Activated CD8-positive, alpha-beta memory T cell treated with anti-CD3 and anti-CD28 coated beads for 4 hours (primary cell): ENCODE results near the gene ZNF888.
A peak's percentile ranks its signal among the peaks of the same experiment; 100 is the strongest.
"Not testable (repeated sequence)": the region's sequence is repeated elsewhere in the genome, so short reads cannot be mapped to it uniquely, and the experiment has no call there.

Experiments used
- DNase-seq, 2 donors: peaks; one replicate each; pipeline ENCODE4 v3.0.0-alpha.2; 2020; ENCODE audit warnings: low read depth in 2 of 2

Gene ZNF888

GRCh38 chr19:52922841-52923777 lies at the start of gene ZNF888:
ZNF888 (minus strand) TSS chr19:52923428; CDS start chr19:52917873, 5,555 bp downstream.
- peak; percentile 68 to 78 for DNase-seq

- no peak for DNase-seq
Measured at GRCh38 chr19:52967772-52968171, 44.5 kb upstream of the ZNF888 start.

DNA sequence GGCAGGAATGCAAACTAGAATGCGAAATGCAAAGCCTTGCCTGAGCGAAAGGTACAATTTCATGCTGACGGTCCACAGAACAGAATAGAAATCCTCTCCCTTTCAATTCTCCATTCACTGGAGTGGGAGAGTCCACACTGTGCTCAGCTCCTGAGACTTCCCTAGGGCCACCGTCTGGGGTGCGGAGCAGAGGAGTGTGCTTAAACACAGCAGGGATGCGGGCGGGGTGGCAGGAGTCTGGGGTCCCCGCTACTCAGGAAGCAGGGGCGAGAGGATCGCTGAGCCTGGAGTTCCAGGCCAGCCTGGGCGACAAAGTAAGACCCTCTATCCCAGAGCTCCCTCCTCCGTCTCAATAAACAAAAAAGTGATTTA lies 40.0 kb upstream of the ZNF888 start:
- DNase-seq: no peak

DNA sequence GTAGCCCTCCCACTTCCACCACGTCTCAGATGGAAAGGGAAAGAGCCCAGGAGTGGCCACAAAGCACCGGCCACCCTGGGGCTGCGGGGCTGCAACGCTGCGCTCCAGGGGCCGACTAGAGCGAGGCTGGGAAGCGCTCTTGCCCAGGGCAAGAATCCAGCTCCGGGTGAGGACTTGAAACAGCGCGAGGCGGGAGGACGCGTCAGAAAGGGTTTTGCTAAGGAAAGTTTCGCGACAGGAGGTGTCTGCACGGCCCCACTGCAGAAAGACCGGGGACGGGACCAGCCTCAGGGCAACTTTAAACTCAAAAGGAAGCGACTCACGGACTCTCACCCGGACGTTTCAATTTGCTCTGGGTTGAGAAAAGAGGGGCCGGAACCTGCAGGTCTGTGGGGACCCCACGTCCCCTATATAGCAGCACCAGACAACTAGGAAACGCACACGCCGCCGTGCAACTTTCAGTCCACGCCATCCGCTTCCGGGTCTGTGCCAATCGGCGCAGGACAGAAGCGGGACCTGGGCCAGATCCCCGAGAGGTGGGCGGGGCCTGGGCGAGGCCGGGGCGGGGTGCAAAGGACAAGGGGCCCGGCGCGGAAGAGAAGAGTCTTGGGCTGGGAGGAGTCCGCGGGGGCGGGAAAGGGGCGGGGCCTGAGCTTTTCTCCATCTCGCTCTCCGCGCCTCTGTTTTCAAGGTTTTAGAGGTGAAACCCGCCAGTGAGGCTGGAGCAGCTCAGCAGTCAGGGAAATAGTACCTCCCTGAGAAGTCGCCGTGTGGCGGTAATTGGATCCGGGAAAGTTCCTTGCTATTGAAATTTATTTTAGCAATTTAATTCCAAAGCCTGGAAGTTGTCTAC lies 39.4 kb upstream of the ZNF888 start, which contains the start of gene ZNF816:
ZNF816 (minus strand) TSS at position 488 of the 853 bp plus-strand sequence. CDS start 6,792 bp downstream, outside the sequence.
- peak; percentile 97 to 99 for DNase-seq

DNA sequence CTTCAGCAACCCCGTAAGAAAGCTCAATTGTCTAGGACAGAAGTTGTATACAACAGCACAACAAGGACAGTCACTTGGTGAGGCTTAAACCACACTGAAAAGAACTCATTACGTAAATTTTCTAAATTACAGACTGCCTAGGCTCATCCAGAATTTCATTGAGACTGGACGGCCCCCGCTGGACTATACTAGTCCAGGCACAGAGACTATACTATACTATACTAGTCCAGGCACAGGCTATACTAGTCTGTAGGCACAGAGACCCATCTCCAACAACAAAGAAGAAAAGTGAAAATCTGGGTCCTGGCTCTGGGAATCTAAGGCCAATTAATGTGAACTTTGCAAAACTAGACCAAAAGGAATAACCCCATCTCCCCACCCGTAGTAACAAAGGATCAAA lies 38.8 kb upstream of the ZNF888 start:
- DNase-seq: no peak

DNA sequence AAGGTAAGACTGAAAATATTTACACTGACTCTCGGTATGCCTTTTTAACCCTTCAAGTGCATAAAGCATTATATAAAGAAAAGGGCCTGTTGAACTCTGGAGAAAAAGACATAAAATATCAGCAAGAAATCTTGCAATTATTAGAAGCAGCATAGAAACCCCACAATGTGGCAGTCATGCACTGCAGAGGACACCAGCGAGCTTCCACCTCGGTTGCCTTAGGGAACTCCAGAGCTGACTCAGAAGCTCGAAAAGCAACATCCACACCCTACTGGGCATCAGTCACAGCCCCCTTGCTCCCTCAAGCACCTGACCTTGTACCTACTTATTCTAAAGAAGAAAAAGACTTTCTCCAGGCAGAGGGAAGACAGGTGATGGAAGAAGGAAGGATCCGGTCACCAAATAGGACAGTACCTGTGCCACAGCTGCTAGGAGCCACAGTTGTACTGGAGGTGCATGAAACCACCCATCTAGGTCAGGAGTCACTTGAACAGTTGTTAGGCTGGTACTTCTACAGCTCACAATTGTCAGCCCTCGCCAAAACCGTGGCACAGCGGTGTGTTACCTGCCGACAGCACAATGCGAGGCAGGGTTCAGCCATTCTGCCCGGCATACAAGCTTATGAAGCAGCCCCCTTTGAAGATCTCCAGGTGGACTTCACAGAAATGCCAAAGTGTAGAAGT lies 36.5 kb upstream of the ZNF888 start:
- no peak for DNase-seq

GRCh38 chr19:52957591-52957990 lies 34.4 kb upstream of the ZNF888 start:
- DNase-seq: no peak

DNA sequence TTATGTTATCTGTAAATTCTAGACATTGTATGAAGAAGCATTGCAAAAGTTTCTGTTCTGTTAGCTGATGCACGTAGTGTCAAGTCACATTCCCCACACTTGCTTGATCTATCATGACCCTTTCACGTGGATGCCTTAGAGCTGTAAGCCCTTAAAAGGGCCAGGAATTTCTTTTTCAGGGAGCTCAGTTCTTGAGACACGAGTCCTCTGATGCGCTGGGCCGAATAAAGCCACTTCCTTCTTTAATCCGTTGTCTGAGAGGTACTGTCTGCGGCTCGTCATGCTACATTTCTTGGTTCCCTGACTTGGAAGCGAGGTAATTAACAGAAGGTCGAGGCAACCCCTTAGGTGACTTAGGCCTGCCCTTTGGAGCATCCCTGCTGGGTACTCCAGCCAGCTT lies 33.7 kb upstream of the ZNF888 start:
- no peak for DNase-seq

DNA sequence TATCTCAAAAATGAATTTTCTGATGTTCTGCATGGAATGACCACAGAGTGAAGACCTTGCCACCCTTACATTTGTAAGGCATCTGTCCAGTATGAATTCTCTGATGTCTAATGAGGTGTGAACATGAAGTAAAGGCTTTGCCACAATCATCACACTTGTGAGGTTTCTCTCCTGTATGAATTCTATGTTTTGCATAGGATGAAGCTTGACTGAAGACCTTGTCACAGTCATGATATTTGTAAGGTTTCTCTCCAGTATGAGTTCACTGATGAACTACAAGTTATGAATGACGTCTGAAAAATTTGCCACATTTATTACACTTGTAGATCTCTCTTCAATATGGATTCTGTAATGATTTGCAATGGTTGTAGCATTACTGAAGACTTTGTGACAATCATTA lies 26.2 kb upstream of the ZNF888 start:
- no peak for DNase-seq

GRCh38 chr19:52948025-52948770 lies 25.0 kb upstream of the ZNF888 start:
- no peak for DNase-seq

GRCh38 chr19:52946322-52947310 lies 23.4 kb upstream of the ZNF888 start:
- DNase-seq: no peak

- no peak for DNase-seq
Measured at GRCh38 chr19:52945652-52946321, 22.6 kb upstream of the ZNF888 start.

GRCh38 chr19:52944703-52945493 lies 21.7 kb upstream of the ZNF888 start:
- DNase-seq: not testable (repeated sequence)

DNA sequence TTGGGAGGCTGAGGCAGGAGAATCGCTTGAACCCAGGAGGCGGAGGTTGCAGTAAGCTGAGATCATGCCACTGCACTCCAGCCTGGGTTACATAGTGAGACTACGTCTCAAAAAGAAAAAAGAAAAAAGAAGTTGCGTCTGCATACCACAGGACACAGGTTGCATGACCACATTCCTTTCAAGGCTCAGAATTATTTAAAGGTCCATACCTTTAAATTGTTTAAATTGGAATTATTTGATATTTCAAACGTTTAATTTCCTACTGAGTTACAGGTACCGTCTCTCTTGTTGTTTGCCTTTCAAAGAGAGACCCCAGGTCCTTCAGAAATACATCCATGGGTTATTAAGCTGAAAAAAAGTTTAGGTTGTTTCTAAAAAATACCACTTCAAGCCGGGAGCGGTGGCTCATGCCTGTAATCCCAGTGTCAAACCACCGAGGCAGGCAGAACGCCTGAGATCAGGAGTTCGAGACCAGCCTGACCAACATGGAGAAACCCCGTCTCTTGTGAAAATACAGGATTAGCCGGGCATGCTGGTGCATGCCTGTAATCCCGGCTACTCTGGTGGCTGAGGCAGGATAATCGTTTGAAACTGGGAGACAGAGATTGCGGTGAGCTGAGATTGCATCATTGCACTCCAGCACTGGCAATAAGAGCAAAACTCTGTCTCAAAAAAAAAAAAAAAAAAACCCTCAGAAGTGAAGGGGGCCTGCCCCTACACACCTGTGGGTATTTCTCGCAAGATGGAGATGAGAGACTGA lies 20.8 kb upstream of the ZNF888 start:
- DNase-seq: no peak

DNA sequence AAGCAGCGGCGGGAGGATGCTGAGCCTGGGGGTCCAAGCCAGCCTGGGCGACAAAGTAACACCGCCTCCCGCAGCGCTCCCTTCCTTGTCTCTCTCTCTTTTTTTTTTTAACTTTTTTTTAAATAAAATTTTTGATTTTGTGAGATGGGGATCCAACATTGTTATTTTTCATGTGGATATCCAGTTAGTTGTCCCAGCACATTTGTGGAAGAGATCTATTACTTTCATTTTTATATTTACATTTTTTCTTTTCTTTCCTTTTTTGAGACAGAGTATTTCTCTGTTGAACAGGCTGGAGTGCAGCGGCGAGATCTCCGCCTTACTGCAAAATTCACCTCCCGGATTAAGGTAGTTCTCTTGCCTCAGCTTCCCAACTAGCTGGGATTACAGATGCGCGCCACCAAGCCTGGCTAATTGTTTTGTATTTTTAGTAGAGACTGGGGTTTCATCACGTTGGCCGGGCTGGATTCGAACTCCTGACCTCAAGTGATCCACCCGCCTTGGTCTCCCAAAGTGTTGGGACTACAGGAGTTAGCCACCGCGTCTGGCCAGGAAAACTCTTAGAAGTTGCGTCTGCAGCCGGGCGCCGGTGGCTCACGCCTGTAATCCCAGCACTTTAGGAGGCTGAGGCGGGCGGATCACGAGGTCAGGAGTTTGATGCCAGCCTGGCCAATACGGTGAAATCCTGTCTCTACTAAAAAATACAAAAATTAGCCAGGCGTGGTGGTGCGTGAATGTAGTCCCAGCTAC lies 20.1 kb upstream of the ZNF888 start:
- no peak for DNase-seq

DNA sequence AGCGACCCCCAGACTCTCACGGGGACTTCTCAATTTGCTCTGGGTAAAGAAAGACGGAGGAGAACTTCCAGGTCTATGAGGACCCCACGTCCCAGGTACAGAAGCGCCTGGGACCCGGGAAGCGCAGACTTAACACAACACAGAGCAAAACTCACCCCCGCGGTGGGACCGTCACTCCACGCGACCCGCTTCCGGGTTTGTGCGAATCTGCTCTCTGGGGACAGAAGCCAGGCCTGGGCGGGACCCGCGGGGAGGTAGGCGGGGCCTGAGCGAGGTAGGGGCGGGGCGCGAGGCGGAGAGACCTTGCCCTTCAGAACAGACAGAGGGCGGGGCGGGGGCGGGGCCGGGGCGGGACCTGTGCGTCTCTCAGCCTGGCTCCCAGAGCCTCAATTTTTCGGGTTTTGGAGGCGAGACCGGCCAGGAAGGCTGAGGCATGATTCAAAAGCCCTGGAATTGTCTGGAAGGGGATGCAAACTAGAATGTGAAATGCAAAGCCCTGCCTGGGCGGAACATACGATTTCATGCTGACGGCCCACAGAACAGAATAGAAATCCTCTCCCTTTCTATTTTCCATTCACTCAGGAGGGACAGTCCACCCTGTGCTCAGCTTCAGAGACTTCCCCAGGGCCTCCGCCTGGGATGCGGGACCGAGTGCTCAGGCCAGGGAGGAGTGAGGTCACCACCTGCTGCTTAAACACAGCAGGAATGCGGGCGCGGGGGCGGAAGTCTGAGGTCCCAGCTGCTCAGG lies 19.3 kb upstream of the ZNF888 start:
- peak; percentile 90 for DNase-seq
